Muscle of back (tissue), 11 donors: ENCODE measurements around the gene MSRB2. TPM values are rescaled to one million over a fixed set of nuclear protein-coding genes. Genes with fewer than 3 reads are reported as not detected.
A peak's percentile ranks its signal among the peaks of the same experiment; 100 is the strongest.
"Not testable (repeated sequence)": the region's sequence is repeated elsewhere in the genome, so short reads cannot be mapped to it uniquely, and the experiment has no call there.

ENCODE experiments used
- DNase-seq, 3 donors: peaks; one replicate each; pipeline versions ENCODE4 v3.0.0 to v3.0.0-alpha.2; 2013
- polyA plus RNA-seq, 10 donors: library from polyadenylated mRNA; unstranded; fragments of 120-200 nt; gene quantifications; one replicate each; pipeline ENCODE4 v1.2.1, GENCODE V29; 2013; ENCODE audit not compliant: insufficient read length in 10 of 10

The MSRB2 gene
- polyA plus RNA-seq, 10 donors = 52.8 to 69.4 (median 55.5) TPM

DNA sequence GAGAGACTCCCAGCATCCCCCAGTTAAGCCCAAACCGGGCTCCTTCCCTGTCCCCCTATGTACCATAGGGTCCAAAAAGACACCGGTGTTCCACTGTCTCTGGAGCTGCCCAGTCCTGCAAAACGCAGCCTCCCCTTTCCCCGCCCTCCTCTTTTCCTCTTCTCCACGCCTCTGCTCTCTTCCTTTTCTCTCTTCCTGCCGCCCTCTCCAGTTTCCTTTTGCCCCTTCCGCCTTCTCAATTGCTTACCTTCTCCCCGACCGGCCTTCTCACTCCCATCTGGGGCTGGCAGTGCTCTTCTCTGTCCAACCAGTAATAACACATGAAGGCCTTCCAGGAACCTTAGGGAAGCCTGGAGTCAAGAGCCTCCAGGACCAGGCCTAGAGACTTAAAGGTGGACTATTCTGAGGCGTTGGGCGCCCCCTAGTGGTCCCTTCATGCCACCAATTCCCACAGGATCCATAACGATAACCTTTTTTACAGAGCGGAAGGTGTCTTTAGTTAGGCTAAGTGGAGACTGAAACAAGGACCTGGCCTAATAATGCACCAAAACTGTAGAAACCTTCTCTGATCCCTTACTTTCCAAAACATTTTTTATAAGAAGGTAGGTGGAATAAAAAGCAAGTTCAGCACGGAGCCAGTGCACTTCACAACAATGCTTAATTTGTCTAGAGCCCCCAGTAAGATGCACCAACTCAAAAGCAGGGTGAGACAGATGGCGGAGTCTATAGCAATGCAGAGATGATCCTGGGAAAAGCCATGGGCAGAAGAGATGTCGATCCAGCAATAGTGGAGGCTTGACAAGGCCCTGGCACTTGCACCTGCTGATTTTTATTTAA is 27.2 kb upstream of the MSRB2 start:
- peak in 2 of 3 donors; percentile 66 to 76 for DNase-seq

GRCh38 chr10:23069019-23069815 is 26.2 kb upstream of the MSRB2 start:
- DNase-seq = no peak

- DNase-seq = not testable (repeated sequence)
Observed at GRCh38 chr10:23070092-23070912, 25.1 kb upstream of the MSRB2 start.

DNA sequence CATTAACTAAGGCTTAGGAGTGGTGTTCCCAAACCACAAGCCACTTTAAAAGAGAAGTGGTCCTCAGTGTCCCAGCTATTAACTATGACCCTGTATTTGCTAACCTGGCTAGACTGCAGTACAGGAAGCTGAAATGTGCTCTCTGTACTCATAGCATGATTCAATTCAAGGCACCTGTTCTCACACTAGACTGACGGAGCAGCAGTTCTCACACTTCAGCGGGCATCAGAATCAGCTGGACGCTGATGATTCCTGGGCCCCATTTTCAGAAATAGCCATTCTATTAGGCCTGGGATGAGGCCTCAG is 24.5 kb upstream of the MSRB2 start:
- no peak for DNase-seq

- DNase-seq = peak in 1 of 3 donors; percentile 61
Observed at GRCh38 chr10:23072593-23072992, 22.8 kb upstream of the MSRB2 start.

- peak in 1 of 3 donors; percentile 35 for DNase-seq
Observed at GRCh38 chr10:23073527-23073926, 21.9 kb upstream of the MSRB2 start.

DNA sequence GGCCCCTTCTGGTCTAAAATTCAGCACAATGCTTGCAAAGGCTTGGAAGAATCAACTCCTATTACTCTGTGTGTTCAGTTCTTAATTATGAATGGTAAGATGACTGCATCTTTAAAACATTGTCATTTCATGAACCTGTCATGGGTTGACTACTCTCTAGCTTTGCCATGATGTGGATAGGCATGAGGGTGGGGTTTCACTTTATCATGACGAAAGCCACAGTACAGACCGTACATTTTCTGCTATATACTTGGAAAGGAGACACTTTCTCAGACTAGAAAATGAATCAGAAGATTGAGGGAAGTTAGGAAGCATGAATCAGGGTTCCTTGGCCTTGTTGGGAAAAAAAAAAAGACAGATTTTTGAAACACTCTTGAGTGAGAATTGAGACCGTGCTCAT is 19.7 kb upstream of the MSRB2 start:
- no peak for DNase-seq

DNA sequence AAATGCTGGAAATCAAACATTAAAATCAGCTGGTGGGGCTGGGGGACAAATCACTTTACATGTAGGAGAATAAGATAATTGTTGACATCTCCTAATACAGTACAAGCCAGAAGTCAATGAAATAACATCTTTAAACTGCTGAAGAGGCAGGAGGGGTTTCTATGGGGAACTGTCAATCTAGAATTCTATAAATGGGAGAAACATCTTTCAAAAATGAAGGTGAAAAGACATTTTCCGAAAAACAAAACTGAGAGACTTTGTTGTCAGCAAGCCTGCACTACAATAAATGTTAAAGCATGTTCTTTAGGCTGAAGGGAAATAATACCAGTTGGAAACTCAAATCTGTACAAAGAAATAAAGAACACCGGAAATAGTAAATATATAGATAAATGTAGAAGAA is 17.3 kb upstream of the MSRB2 start:
- DNase-seq = no peak

- DNase-seq = no peak
Observed at GRCh38 chr10:23079700-23080099, 15.7 kb upstream of the MSRB2 start.

- no peak for DNase-seq
Observed at GRCh38 chr10:23080262-23080661, 15.1 kb upstream of the MSRB2 start.

- DNase-seq = peak in 1 of 3 donors; percentile 48
Observed at GRCh38 chr10:23081221-23081750, 14.1 kb upstream of the MSRB2 start.

GRCh38 chr10:23081891-23082290 is 13.5 kb upstream of the MSRB2 start:
- DNase-seq = no peak

DNA sequence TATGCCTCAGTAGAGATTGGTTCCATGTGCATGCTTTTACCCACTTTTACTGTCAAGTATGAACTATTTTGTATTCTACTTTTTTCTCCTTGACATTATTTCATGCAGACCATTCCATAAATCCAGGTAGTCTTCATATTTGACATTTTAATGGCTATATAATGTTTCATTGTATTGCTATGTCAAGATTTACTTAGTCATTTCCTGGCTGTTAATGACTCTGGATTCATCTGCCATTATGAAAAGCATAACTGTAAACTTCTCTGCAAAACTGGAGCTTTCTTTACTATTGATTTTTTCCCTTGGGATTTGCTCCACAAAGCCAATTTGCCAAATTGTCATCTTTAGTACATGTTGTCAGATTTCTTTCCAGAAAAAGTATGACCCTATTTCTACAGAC is 6.8 kb upstream of the MSRB2 start:
- DNase-seq = no peak

GRCh38 chr10:23094786-23095403 is 484 bp upstream of the MSRB2 start:
- no peak for DNase-seq

DNA sequence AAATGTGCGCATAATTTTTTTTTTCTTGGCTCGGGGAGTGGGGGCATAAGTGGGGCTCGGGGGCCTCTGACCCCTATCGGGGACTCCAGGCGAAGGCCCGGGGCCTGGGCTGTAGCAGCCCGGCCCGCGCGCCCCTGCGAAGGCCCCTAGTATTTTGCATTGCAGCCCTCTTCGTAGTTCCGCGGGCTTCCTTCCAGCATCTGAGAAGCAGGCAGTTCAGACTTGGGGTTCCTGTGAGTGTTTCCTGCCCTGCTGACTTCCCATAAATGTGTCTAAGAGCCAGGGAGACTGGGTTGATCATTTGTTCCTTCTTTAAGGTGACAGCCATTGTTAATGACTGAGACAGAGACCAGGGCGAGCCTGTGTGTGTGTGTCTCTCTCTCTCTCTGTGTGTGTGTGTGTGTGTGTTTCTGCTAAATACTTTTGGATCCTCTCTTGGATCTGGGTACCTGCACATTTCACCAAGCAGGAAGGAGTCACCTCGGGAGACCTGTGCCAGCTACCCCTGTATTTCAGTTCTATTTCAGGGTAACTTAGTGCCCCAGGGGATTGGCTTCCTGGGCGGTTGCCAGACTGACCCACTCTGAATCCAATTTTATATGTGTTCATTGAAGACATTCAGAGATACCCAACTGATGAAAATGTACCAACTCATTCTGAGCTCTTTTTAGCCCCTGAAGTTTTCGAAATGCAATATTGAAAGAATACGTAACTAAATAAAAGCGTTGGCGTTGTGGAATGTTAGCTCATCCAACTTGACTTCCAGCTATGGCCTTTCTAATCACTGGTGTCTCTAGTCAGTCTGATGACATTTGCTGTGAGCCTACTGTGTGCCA is 805 bp downstream of the MSRB2 start:
- peak; percentile 61 to 92 (median 78) for DNase-seq

DNA sequence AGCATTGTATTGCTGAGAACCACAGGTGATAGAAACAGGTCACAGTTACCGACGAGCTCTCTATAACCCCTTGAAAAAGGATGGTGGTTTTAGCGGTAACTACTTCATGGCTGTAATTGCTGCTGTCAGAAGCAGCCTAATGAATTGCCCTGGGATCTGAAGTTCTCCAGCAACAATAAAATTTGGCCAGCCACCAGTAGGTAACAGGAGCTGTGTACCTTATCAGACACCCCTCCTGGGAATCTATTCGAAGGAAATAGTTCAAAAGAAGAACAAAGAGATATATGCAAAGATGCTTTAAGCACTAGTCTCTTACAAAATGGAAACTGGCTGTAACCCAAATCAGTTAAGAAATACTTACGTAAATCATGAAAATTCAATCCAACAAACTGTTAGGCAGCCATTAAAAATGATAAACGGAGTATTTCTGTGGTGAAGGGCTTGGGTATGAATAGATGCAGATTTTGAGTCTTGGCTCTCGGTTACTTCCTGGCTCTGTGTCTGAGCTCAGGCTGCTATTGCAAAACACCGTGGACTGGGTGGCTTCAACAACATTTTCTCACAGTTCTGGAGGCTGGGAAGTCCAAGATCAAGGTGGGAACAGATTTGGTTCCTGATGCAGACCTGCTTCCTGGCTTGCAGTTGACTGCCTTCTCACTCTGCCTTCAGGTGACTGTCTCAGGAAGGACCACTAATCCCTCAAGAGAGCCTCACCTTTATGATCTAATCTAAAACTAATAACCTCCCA is 1.6 kb downstream of the MSRB2 start:
- peak in 2 of 3 donors; percentile 52 to 72 for DNase-seq

DNA sequence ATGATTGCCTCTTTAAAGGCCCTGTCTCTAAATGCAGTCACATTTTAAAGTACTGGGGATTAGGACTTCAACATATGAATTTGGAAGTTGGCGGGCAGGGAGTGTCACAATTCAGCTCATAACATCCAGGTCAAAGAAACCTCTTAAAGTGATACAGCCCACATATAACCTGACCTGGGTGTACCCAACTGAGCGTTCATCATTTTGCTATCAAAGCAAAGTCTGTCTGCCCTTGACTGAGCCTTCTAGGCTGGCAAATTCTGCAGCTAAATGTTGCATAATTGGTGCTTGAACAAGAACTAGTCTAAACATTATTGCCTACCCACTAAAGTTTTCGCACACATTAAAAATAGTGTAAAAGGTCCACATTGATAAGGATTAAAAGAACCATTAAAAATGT is 3.7 kb downstream of the MSRB2 start:
- no peak for DNase-seq

DNA sequence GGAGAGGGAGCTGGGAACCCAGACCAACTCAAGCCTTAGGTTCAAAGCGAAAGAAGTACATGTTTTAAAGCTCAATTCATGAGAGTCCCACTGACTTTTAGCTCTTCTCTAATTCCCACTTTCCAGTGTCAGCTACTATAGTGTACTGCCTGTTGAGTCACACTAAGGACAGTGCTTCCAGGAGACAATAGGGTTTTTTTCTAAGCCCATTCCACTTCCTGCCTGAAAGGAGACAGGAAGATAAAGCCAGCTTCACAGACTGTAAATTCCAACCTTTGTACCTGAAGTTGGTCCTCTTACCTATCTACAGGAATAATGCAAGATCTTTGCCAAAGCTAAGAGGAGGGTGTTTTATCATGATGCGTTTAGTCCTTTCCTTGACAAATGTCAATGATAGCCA is 4.4 kb downstream of the MSRB2 start:
- no peak for DNase-seq

DNA sequence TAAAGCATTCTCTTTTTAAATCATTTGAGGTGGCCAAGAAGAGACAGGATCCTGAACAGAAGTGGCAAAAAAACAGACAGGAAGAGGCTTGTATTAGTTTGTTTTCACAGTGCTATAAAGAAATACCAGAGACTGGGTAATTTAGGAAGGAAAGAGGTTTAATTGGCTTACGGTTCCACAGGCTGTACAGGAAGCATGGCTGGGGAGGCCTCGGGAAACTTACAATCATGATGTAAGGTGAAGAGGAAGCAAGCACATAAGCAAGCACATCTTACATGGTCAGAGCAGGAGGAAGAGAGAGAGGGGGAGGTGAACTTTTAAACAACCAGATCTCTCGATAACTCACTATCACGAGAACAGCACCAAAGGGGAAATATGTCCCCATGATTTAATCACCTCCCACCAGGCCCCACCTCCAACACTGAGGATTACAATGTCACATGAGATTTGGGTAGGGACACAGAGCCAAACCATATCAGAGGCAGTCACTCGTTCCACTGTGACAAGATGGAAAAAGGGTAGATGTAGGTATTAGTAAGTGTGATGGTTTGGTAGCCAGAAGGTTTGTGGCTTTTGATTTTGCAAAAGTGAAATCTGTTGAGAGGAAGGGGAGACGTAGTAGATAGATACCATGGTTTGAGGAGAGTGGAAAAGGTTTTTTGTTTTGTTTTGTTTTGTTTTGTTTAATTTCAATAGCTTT is 5.1 kb downstream of the MSRB2 start:
- no peak for DNase-seq
